Measurements from ENCODE around the gene CERS2.

- TF ChIP-seq CTCF (conservative IDR thresholded peaks at IDR 0.05; ENCODE audit: low read length) = no peak
- no peak for TF ChIP-seq EZH2phosphoT487 (IDR thresholded peaks at IDR 0.05; ENCODE audit: borderline replicate concordance, low read depth, low read length)
Observed at GRCh38 chr1:151008244-151009205, 33.9 kb upstream of the CERS2 start, which contains the start of gene PRUNE1.
